Chondrocyte (in vitro differentiated cells): ENCODE data around the gene GJB2. TPM values are rescaled to one million over a fixed set of nuclear protein-coding genes. Genes with fewer than 3 reads are reported as not detected.
A peak's percentile ranks its signal among the peaks of the same experiment; 100 is the strongest.

Experiments used
- DNase-seq: peaks from one replicate; pipeline ENCODE4 v3.0.0; 2021; ENCODE audit warnings: mixed read lengths, low spot score
- H3K27ac Mint-ChIP-seq: one replicate; pipeline ENCODE4 v1.8.0; 2021; ENCODE audit warnings: mild to moderate bottlenecking, moderate library complexity, mixed read lengths; ENCODE audit not compliant: unreplicated experiment
- H3K27me3 Mint-ChIP-seq: 2 replicates; pipeline ENCODE4 v1.8.0; 2021; ENCODE audit warnings: low read depth, mixed read lengths
- H3K36me3 Mint-ChIP-seq: 2 replicates; pipeline ENCODE4 v1.8.0; 2021; ENCODE audit warnings: low read depth, mixed read lengths
- H3K4me1 Mint-ChIP-seq: 2 replicates; pipeline ENCODE4 v1.8.0; 2021; ENCODE audit warnings: low read depth, mild to moderate bottlenecking, mixed read lengths
- H3K4me3 Mint-ChIP-seq: one replicate; pipeline ENCODE4 v1.8.0; 2021; ENCODE audit warnings: mild to moderate bottlenecking, moderate library complexity, mixed read lengths; ENCODE audit not compliant: unreplicated experiment
- H3K9me3 Mint-ChIP-seq: 2 replicates; pipeline ENCODE4 v1.8.0; 2021; ENCODE audit warnings: low read depth, mixed read lengths
- total RNA-seq: library from RNA; stranded (reverse); gene quantifications from 3 replicates; pipeline ENCODE4 v1.2.1, GENCODE V29; 2021
- TF ChIP-seq, protein P1 (sequence below): fragments of 200-600 bp; sonication (generic); IDR thresholded peaks from 2 replicates; pipeline ENCODE4 v1.5.0; 2021; ENCODE audit warnings: antibody characterized with exemption, mild to moderate bottlenecking, moderate library complexity

Gene GJB2
- total RNA-seq, 1 donor from 2014 or later, result not detected

DNA sequence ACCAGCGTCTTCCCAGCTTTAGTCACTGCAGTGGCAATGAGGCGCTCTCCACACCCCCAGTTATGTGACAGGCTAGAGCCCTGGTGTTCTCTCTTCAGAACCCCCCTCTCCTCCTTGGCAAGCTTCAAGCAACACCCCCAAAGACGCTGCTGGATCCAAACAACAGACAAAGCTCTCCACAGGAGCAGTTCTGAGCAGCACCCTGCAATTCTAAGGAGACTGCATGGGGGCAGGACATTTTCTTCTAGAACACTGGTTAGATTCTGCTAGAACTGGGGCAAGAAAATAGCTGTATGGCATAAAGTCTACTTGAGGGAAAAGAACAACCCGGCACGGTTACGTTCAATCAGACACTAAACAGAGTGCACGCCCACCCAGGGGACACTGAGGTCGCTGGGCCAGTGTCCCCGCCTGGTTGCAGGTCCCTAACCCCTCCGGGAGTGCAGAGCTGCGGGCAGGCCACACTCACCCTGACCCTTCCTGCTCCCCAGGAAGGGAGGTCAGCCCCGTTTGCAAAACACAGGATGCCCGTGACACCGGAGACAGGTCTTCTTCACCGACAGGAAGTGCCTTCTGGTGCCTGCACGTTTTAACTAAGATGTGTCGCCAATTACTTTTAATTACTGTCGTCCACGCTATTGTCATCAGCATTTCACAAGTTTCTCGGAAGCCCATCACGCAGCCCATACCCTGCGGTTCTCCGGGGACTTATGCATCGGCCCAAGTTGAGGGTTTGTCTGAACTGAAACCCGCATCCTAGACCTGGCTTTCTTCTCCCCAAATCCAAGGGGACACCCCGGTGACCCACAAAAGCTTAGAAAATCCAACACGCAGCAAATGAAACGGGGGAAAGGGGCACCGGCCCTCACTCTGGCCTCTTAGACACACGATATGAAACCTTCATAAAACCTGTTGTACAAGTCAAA lies 38.4 kb upstream of the GJB2 start:
- no peaks in the 10 kb centered on the region for H3K36me3 Mint-ChIP-seq
- no peak overlapping the region for H3K27ac Mint-ChIP-seq
- H3K27me3 Mint-ChIP-seq, result peaks cover 73% of the 10 kb centered on the region

DNA sequence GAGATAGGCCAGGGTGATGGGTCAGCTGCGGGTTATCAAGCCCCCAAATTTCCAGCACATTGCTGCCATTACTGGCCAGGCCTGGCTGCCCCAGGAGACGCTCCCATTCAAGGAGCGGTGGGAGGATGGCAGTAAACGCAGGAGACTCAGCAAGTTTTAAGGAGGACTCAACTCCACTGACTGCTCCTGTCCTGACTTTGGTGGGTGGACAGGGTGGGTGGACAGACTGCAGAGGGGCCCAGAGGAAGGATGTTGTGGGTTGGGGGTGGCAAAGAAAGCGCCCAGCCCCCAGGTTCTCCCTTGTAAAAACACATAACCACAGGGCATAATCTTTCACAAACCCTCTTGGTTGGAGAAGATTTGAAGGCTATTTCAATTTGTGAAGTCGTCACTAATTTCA lies 35.0 kb upstream of the GJB2 start:
- Mint-ChIP-seq H3K36me3 (no peaks in the 10 kb centered on the region), H3K9me3 (no peaks in the 10 kb centered on the region), H3K4me1 (peaks cover 5% of the 10 kb centered on the region), H3K27me3 (peaks cover 74% of the 10 kb centered on the region), H3K4me3 (no peak overlapping the region), H3K27ac (no peak overlapping the region)
- TF ChIP-seq, protein P1, sequence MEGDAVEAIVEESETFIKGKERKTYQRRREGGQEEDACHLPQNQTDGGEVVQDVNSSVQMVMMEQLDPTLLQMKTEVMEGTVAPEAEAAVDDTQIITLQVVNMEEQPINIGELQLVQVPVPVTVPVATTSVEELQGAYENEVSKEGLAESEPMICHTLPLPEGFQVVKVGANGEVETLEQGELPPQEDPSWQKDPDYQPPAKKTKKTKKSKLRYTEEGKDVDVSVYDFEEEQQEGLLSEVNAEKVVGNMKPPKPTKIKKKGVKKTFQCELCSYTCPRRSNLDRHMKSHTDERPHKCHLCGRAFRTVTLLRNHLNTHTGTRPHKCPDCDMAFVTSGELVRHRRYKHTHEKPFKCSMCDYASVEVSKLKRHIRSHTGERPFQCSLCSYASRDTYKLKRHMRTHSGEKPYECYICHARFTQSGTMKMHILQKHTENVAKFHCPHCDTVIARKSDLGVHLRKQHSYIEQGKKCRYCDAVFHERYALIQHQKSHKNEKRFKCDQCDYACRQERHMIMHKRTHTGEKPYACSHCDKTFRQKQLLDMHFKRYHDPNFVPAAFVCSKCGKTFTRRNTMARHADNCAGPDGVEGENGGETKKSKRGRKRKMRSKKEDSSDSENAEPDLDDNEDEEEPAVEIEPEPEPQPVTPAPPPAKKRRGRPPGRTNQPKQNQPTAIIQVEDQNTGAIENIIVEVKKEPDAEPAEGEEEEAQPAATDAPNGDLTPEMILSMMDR, result no peak
- DNase-seq, result no peak

More for the DNA sequence above, 38.4 kb upstream of the GJB2 start:
- DNase-seq, result no peak
- no peaks in the 10 kb centered on the region for H3K9me3 Mint-ChIP-seq
- H3K4me1 Mint-ChIP-seq, result peaks cover 5% of the 10 kb centered on the region
- TF ChIP-seq, protein P1, result no peak
- peak overlapping the region; percentile 22 for H3K4me3 Mint-ChIP-seq

DNA sequence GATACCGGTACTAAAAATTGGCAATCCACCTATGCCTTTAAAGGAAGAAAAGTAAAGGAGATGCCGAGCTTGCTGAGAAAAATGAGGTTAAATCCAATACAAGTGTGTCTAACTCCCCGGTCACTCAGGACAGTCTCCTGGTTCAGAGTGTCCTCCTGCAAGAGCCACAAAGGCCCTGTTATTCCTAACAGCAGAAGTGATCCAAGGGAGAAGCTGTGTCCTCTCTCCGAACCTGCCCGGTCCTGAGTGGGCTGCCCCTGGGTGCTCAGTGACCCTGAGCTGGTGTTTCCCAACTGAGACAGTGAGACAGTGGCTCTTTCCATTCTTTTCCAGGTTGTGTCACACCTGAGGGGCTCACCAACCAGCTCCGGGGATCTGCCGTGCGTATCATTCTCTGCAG lies 34.5 kb upstream of the GJB2 start:
- Mint-ChIP-seq H3K36me3 (no peaks in the 10 kb centered on the region), H3K9me3 (no peaks in the 10 kb centered on the region), H3K27ac (no peak overlapping the region), H3K4me1 (peaks cover 5% of the 10 kb centered on the region), H3K27me3 (peaks cover 75% of the 10 kb centered on the region), H3K4me3 (no peak overlapping the region)
- TF ChIP-seq, protein P1, result no peak
- no peak for DNase-seq

DNA sequence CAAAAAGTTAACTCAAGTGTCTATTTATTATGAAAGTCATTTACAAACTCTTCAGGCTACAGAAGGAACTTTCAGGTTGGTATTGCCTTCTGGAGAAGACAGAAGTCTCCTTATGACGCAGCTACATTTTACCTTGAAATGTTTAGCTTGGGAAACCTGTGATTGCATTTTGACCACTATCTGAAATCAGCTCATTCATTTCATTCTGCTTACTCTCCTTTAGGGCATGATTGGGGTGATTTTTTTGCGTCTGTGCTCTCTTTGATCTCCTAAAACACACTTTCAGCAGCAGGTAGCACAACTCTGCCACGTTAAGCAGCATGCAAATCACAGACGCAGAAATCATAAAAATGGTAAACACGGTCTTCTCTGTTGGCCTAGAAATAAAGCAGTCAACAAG lies 29.8 kb upstream of the GJB2 start:
- Mint-ChIP-seq H3K9me3 (no peaks in the 10 kb centered on the region), H3K27ac (no peak overlapping the region), H3K4me1 (no peaks in the 10 kb centered on the region), H3K4me3 (no peak overlapping the region), H3K27me3 (peaks cover 69% of the 10 kb centered on the region), H3K36me3 (no peaks in the 10 kb centered on the region)
- DNase-seq, result no peak
- TF ChIP-seq, protein P1, result no peak

DNA sequence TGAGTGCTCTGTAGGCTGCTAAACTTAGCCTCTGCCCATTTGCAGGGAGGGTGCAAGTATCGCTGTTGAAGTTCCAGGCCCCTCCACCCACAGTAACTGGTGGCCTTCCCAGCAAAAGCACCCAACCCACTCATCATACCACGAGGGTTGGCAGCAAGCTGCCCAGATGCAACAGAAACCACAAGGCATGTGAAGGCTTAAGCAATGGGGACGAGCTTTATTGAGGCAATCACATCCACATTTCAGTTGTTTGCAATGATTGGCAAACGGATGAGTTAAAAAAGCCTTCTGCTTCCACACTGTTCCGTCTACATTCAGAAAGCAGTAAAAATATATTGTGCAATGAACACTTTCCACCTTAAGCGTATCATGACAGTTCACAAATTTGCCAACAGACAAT lies 29.0 kb upstream of the GJB2 start:
- no peak for DNase-seq
- Mint-ChIP-seq H3K27ac (no peak overlapping the region), H3K27me3 (peaks cover 70% of the 10 kb centered on the region), H3K9me3 (no peaks in the 10 kb centered on the region), H3K36me3 (no peaks in the 10 kb centered on the region), H3K4me1 (no peaks in the 10 kb centered on the region), H3K4me3 (no peak overlapping the region)
- TF ChIP-seq, protein P1, result no peak
